IPS-18c (cell line): Measurements from ENCODE around the gene TMCO4.

Experiments used
- H3K4me3 ChIP-seq: 2 replicates; pipeline ENCODE4 v1.7.0; 2013; ENCODE audit warnings: low read depth, mild to moderate bottlenecking, low read length, moderate library complexity; ENCODE audit not compliant: insufficient read depth
- H3K9me3 ChIP-seq: one replicate; pipeline ENCODE4 v1.6.1; 2013; ENCODE audit warnings: mild to moderate bottlenecking, low read length, moderate library complexity; ENCODE audit not compliant: control insufficient read depth, insufficient read depth

The TMCO4 gene

DNA sequence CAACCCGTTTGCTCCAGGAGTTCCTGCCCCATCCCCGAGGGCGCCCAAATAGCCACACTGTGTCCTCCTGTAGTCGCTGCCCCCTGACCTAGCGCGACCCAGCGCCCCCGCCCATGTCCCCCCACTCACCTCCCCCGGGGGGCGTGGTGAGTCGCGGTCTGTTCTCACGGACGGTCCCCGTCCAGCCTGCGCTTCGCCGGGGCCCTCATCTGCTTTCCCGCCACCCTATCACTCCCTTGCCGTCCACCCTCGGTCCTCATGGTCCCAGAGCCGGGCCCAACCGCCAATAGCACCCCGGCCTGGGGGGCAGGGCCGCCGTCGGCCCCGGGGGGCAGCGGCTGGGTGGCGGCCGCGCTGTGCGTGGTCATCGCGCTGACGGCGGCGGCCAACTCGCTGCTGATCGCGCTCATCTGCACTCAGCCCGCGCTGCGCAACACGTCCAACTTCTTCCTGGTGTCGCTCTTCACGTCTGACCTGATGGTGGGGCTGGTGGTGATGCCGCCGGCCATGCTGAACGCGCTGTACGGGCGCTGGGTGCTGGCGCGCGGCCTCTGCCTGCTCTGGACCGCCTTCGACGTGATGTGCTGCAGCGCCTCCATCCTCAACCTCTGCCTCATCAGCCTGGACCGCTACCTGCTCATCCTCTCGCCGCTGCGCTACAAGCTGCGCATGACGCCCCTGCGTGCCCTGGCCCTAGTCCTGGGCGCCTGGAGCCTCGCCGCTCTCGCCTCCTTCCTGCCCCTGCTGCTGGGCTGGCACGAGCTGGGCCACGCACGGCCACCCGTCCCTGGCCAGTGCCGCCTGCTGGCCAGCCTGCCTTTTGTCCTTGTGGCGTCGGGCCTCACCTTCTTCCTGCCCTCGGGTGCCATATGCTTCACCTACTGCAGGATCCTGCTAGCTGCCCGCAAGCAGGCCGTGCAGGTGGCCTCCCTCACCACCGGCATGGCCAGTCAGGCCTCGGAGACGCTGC is 133.9 kb downstream of the TMCO4 start:
- H3K4me3 ChIP-seq: peak overlapping the region; percentile 47; the same call in 1 of the 2 replicates

GRCh38 chr1:19665186-19665495 is 134.6 kb downstream of the TMCO4 start:
- Histone ChIP-seq H3K4me3 (peak overlapping the region; percentile 47), H3K9me3 (peaks cover 2% of the 10 kb centered on the region)

More for the DNA sequence above, 133.9 kb downstream of the TMCO4 start:
- H3K9me3 ChIP-seq: peaks cover 2% of the 10 kb centered on the region

DNA sequence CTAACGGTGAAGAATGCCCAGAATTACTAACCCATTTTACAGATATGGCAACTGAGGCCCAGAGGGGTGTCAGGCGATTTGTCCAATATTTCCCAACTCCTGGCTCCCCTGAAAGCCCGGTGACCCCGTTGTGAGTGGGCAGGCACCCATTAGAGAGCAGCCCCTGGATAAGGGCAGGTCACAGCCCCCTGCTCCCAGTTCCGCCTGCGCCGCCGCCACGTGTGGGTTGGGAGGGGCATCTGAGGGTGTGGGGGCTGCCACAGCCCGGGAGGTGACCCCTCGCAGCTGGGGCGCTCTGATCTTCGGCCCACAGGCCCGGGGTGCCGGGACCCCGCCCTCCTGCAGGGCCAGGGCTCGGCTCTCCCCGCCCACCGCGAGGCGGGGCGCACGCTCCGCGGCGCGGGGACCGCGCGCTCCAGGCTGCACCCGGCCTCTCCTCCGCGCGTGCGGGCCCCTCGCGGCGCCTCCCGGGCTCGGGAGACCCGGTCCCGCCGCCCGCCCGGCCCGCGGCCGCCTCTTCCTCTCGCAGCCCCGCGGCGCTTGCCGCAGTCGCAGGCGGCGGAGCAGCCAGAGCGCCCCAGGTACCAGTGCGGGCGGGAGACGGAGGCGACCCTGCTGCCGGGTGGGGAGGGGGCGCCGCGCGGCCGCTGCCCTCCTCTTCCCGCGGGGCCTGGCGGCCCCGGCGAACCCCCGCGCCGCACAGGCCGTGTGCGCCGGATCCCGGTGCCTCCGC is 135.1 kb downstream of the TMCO4 start, which contains the start of gene HTR6:
Gene HTR6, plus strand, starts transcription at position 423 of the 733 bp plus-strand sequence. CDS start 879 bp downstream, outside the sequence.
- Histone ChIP-seq H3K9me3 (peaks cover 2% of the 10 kb centered on the region), H3K4me3 (peak within 1 kb of the TSS; percentile 47)

- Histone ChIP-seq H3K9me3 (peaks cover 2% of the 10 kb centered on the region), H3K4me3 (no peak overlapping the region)
Measured at GRCh38 chr1:19662313-19662712, 137.4 kb downstream of the TMCO4 start.

DNA sequence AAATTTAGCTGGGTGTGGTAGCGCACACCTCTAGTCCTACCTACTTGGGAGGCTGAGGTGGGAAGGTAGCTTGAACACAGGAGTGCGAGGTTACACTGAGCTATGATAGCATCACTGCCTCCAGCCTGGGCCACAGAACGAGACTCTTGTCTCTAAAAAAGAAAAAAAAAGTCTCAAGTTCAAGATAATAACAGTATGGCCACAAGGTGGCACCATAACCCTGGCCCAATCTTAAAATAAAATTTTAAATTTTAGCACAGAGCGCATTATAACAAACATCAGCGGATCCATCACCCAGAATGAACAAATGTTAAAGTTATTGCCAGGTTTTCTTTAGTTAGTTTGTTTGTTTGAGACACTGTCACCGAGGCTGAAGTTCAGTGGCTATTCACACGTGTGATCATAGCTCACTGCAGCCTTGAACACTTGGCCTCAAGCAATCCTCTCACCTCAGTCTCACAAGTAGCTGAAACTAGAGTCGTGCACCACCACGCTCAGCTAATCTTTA is 137.9 kb downstream of the TMCO4 start:
- no peak overlapping the region for H3K4me3 ChIP-seq
- H3K9me3 ChIP-seq: peaks cover 2% of the 10 kb centered on the region

GRCh38 chr1:19658186-19658585 is 141.5 kb downstream of the TMCO4 start:
- H3K4me3 ChIP-seq: no peak overlapping the region

GRCh38 chr1:19657511-19657910 is 142.2 kb downstream of the TMCO4 start:
- Histone ChIP-seq H3K9me3 (no peaks in the 10 kb centered on the region), H3K4me3 (no peak overlapping the region)

More at GRCh38 chr1:19658186-19658585, 141.5 kb downstream of the TMCO4 start:
- no peaks in the 10 kb centered on the region for H3K9me3 ChIP-seq

DNA sequence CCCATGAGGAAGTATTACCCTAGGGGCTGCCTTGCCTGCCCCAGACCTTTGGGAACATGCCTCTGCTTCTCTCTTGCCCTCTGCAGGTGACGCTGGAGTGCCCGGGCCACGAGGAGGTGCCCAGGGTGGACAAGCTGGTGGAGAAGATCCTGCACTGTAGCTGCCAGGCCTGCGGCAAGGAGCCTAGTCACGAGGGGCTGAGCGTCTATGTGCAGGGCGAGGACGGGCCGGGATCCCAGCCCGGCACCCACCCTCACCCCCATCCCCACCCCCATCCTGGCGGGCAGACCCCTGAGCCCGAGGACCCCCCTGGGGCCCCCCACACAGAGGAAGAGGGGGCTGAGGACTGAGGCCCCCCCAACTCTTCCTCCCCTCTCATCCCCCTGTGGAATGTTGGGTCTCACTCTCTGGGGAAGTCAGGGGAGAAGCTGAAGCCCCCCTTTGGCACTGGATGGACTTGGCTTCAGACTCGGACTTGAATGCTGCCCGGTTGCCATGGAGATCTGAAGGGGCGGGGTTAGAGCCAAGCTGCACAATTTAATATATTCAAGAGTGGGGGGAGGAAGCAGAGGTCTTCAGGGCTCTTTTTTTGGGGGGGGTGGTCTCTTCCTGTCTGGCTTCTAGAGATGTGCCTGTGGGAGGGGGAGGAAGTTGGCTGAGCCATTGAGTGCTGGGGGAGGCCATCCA is 142.8 kb downstream of the TMCO4 start:
- Histone ChIP-seq H3K9me3 (no peaks in the 10 kb centered on the region), H3K4me3 (no peak overlapping the region)

DNA sequence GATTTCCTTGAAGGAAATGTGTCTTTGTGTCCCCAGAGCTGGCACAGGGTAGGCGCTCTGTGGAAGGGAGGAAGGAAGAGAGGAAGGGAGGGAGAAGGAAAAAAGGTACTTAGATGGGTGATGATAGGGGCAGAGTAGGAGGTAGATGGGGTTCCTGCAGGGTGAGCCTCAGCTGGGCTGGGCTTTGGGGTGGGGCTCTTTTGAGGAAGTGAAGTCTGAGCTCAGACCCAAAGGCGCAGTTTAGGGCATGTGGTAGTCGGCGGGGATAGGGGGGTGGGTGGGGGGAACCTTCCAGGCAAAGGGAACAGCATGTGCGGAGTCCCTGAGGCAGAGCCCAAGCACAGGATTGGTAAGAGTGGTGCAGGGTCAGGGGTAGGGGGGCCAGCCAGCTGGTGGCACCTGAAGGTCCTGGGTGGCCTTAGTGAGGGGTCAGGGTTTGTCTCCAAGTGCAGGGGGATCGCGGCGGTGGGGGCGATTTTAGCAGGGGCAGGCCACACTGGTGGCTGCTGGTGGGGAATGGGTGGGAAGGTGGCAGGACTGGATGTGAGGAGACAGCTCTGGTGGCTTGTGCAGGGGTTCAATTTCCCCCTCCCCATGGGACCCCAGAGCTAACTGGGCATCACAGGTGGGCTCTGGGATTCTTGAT is 143.5 kb downstream of the TMCO4 start:
- Histone ChIP-seq H3K4me3 (no peak overlapping the region), H3K9me3 (no peaks in the 10 kb centered on the region)

GRCh38 chr1:19655718-19656080 is 144.0 kb downstream of the TMCO4 start:
- Histone ChIP-seq H3K4me3 (no peak overlapping the region), H3K9me3 (no peaks in the 10 kb centered on the region)

GRCh38 chr1:19654886-19655717 is 144.6 kb downstream of the TMCO4 start:
- no peaks in the 10 kb centered on the region for H3K9me3 ChIP-seq
- H3K4me3 ChIP-seq: no peak overlapping the region

- H3K4me3 ChIP-seq: no peak overlapping the region
Measured at GRCh38 chr1:19654386-19654785, 145.3 kb downstream of the TMCO4 start.

GRCh38 chr1:19651141-19651737 is 148.5 kb downstream of the TMCO4 start:
- Histone ChIP-seq H3K4me3 (peak overlapping the region; percentile 2; the same call in 1 of the 2 replicates), H3K9me3 (no peaks in the 10 kb centered on the region)

More at GRCh38 chr1:19654386-19654785, 145.3 kb downstream of the TMCO4 start:
- no peaks in the 10 kb centered on the region for H3K9me3 ChIP-seq

GRCh38 chr1:19650416-19651140 is 149.1 kb downstream of the TMCO4 start:
- peak overlapping the region; percentile 2 for H3K4me3 ChIP-seq

GRCh38 chr1:19648689-19649088 is 151.0 kb downstream of the TMCO4 start:
- H3K4me3 ChIP-seq: no peak overlapping the region

More at GRCh38 chr1:19650416-19651140, 149.1 kb downstream of the TMCO4 start:
- no peaks in the 10 kb centered on the region for H3K9me3 ChIP-seq

More at GRCh38 chr1:19648689-19649088, 151.0 kb downstream of the TMCO4 start:
- peaks cover 2% of the 10 kb centered on the region for H3K9me3 ChIP-seq
